Measurements from ENCODE around the gene CUEDC1.
"Not testable (repeated sequence)": the region's sequence is repeated elsewhere in the genome, so short reads cannot be mapped to it uniquely, and the experiment has no call there.

The CUEDC1 gene

DNA sequence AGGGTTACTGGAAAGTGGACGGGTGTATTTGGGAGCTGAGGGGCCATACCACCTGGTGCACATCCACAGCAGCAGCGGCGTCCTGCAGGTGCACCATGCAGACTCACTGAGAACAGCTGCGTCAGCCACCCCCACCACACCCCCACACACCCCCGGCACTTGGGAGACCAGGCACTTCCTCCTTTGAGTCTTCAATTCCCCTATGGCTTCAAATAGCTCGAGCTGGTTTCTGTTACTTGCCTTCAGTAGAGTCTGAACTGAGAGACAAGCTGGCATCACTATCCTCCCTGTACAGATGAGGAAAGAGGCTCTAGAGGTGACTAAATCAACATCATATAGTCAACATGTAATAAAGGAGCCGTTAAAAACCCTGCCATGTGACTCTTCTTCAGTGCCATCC lies 15.4 kb downstream of the CUEDC1 start:
- DNase-seq (ENCODE audit: low read depth in 2 of 2), result no peak

DNA sequence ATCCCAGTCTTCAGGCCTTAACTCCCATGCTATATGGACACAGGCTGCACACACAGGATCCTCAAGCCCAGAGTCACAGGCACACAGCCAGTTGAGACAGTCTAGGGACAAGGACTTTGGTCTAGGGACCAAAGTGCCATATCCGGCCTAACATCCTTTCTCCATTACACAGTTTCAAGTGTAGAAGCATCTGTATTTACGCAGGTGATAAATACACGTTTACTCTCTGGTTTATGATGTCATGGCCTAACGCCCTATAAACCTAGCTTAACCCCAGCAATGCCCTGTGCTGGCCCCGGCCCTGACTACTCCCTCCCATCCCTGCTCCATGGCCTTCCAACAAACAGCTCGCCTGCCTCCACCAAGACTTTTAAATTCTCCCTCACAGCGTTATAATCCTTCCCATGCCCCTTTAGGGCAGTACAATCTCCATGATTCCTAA lies 17.1 kb downstream of the CUEDC1 start:
- DNase-seq (ENCODE audit: low read depth in 2 of 2), result no peak

DNA sequence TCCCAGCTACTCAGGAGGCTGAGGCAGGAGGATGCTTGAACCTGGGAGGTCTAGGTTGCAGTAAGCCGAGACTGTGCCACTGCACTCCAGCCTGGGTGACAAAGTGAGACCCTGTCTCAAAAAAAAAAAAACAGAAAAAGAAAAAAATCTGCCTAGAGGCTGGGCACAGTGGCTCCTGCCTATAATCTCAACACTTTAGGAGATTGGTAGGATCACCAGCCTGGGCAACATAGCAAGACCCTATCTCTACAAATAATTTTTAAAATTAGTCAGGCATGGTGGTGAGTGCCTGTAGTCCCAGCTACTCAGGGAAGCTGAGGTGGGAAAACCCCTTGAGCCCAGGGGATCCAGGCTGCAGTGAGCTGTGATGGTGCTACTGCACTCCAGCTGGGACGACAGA lies 17.7 kb downstream of the CUEDC1 start:
- DNase-seq (ENCODE audit: low read depth in 2 of 2), result no peak

DNA sequence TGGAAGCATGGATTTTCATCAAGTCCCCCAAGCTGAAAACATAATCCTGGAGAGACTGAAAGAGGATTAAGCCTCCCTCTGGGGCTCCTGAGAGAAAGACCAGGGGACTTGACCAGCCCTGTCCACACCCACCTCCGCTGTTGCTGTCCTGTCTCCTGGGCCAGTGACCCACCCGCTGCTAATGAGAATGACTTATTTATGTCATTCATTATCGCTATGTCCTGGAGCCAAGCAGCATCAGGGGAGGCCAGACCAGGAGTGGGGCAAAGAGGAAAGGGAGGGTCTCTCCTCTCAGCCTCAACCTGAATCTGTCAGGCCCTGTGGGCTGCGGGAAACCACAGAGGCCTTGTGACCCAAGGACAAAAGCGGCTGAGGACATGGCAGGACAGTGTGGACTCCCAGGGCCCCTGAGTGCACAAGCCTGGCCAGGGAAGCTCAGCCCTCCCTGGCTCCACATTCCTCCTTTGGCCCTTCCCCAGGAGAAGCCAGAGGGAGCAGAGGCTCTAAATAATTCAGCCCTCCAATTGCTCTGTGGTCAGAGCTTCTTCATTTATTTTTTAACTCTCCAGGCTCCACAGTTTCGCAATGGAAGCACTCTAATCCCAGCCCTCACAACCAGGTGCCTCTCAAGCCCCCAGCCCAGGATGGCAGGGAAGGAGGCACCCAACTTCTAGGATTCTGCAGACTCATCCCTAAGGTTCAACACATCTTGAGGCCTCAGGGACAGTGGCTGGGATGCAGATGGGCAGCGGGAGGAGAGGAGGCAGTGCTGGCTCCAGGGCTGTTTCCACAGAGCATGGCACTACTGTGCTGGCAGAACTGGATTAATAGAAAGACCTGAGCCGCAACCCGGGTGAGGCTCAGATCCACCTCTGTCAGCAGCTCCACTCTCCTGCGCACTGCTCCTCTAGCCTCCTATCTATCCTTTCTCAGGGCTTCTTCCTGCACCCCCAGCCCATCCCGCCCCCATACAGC lies 19.1 kb downstream of the CUEDC1 start:
- DNase-seq (ENCODE audit: low read depth in 2 of 2), result no peak

- no peak for DNase-seq (ENCODE audit: low read depth in 2 of 2)
These were observed 23.6 kb downstream of the CUEDC1 start for GRCh38 chr17:57931488-57932137.

GRCh38 chr17:57930239-57930638 lies 25.0 kb downstream of the CUEDC1 start:
- DNase-seq (ENCODE audit: low read depth in 2 of 2), result no peak

- no peak for DNase-seq (ENCODE audit: low read depth in 2 of 2)
These were observed 25.8 kb downstream of the CUEDC1 start for GRCh38 chr17:57929386-57929785.

DNA sequence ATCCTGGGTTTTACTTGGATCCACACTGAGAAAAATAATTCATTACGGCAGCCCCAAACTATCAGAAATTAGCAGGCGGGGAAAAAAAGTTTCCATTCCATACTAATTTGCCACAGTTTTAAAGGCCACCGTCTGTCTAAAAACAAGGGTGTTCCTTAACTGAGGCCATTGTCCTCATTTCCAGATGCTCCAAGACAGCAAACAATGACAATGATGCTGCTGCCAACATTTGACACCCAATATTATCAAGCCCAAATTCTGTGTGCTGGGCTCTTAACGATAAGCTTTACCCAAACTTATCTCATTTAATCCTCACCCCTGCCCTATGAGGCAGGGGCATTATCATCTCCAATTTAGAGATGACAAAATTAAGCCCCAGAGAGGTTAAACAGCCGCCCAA lies 26.3 kb downstream of the CUEDC1 start:
- DNase-seq (ENCODE audit: low read depth in 2 of 2), result no peak

DNA sequence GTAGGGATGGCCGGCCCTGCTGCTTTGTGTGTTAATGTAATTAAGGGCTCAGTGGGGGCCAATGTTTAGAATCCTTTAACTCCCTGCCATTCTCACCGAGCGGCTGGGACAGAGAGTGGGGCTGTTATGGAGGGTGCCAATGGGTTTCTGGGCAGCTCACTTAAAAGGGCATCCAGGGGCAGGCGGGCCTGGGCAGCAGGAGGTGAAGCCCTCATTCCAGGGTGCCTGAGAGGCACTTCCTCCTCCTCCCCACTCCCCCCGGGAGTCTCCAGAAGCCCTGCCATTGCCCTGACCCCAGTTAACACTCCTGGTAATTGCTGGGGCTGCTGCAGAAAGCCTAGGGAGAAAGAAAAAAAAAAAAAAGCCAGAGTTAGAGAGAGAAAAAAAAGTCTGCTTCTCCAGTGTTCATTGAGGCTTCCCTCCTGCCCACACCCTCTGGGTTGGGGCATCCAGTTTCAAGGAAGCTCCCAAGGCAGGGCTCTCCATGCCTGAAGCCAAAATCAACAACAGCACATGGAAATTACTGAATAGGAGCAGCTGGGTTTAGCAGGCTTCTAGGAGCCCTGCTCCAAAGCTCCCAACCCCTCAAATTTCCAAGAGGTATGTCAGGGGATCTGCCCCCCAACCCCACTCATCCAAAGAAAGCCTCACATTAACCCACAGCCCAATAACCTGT lies 28.0 kb downstream of the CUEDC1 start:
- DNase-seq (ENCODE audit: low read depth in 2 of 2), result no peak

DNA sequence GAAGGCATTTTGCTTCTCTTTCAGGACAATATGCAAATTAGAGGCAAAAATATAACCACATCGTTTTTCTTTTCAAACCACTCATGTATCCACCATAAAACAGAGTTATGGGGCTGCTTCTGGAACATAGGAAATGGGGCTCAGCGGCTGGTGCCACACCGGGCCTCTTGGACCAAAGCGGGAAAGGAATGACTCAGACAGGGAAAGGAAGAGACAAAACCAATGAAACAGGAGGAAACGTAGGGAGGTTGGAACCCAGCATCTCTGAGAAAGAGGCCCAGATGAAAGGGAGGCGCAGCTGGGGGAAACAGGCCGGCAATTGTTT lies 28.5 kb downstream of the CUEDC1 start:
- DNase-seq (ENCODE audit: low read depth in 2 of 2), result no peak

GRCh38 chr17:57925361-57925990 lies 29.7 kb downstream of the CUEDC1 start:
- no peak for DNase-seq (ENCODE audit: low read depth in 2 of 2)

- no peak for DNase-seq (ENCODE audit: low read depth in 2 of 2)
These were observed 30.5 kb downstream of the CUEDC1 start for GRCh38 chr17:57924677-57925076.

- no peak for DNase-seq (ENCODE audit: low read depth in 2 of 2)
These were observed 31.9 kb downstream of the CUEDC1 start for GRCh38 chr17:57923182-57923872.

GRCh38 chr17:57922745-57923144 lies 32.5 kb downstream of the CUEDC1 start:
- DNase-seq (ENCODE audit: low read depth in 2 of 2), result not testable (repeated sequence)

DNA sequence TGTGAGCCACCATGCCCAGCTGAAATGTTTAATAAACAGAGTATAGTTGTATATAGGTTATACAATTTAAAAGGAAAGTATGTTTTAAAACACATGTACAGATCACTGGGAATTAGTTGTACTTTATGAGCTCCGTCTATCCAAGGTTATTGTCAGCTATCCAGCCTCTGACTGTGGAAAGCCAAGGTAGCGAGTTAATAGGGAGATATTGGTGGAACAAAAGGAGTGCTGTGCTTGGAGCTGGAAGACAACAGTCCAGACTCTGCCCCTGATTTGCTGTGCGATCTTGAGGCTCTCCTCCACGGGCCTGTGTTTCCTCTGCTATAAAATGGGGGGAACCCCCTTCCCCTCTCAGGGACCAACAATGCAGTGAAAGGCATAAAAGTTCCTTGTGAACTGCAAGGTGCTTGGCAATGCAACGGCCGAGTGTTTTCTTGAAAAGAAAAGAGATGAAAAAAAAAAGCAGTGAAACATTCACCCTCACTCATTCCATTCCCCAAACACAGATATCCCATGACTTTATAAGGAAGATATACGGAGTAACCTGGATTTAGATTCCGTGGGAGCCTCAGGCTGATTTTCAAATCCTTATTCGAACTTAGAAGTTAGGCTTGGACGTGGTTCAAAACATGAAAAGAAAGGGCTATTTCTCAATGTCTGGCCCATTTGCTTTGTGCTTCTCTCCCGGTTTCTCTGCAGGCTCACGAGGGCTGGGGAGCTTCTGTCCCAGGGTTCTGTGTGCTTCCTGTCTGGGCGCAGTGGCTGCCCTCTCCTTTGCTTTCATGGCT lies 34.1 kb downstream of the CUEDC1 start:
- no peak for DNase-seq (ENCODE audit: low read depth in 2 of 2)

DNA sequence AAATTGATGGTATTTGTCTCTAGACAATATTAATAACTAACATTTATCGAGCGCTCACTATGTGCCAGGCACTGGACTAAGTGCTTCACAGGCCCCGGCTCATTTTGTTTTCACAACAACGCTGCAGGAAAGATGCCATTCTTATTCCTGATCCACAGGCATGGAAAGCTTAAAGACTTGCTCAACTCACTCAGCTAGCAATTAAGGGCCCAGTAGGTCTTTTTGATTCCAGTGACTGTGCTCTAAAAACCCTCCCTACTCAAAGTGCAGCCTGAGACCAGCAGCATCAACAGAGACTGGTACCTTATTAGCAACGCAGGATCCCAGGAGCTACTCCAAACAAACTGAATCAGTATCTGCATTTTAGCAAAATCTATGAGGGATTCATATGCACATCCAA lies 35.3 kb downstream of the CUEDC1 start:
- no peak for DNase-seq (ENCODE audit: low read depth in 2 of 2)

DNA sequence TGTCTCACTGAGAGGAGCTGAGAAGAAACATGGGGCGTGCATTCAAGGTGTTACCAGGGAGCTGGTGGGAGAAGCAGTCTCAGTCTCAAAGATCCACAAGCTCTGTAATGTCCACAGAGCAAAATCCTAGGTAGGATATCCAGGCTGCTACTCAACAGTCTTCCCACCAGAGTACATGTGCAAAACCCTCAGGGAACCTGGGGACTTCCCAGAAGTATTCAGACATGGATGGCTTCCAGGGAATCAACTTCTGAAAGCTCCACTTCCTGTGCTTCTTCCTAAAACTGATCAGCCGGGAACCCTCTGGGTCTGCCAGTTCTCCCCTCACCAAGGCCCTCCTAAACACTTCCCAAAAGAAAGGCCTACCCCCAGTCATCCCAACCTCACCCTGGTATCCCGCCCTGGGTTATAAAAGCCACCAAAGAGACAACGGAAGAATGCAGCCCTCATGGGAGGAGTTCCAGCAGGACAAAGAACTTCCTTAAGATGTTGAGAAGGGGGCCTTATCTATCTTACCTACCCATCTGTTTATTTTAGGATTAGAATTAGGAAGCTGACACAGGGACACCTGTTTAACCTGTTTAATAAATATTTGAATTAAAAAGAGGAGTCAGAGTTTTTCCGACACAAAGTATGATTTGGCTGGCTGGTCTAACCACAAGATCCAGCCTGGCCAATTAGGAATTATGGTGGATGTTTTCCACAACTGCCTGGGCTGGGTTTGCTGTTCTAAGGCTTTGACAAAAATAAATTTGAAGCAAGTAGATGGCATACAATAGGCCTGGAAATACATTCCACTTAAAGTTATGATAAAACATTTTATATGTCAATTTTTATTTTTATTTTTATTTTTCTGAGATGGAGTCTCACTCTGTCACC lies 37.0 kb downstream of the CUEDC1 start:
- no peak for DNase-seq (ENCODE audit: low read depth in 2 of 2)

- DNase-seq (ENCODE audit: low read depth in 2 of 2), result no peak
These were observed 38.0 kb downstream of the CUEDC1 start for GRCh38 chr17:57916925-57917858.

All from activated CD4-positive, alpha-beta T cell treated with anti-CD3 and anti-CD28 coated beads for 24 hours (primary cell).